Ishikawa (cell line): ENCODE results near the gene NFYC.

Experiments
- CEBPB ChIP-seq: IDR thresholded peaks from 2 replicates; pipeline ENCODE4 v1.6.1; 2012
- CREB1 ChIP-seq: IDR thresholded peaks from 2 replicates; pipeline ENCODE4 v1.6.1; 2012; ENCODE audit warnings: low read depth
- EGR1 ChIP-seq: IDR thresholded peaks from 2 replicates; pipeline ENCODE4 v1.6.1; 2012
- EP300 ChIP-seq: IDR thresholded peaks from 2 replicates; pipeline ENCODE4 v1.6.1; 2012; ENCODE audit warnings: borderline replicate concordance
- FOXM1 ChIP-seq: IDR thresholded peaks from 2 replicates; pipeline ENCODE4 v1.6.1; 2012; ENCODE audit warnings: low read depth, borderline replicate concordance
- NFIC ChIP-seq: IDR thresholded peaks from 2 replicates; pipeline ENCODE4 v1.6.1; 2012
- RAD21 ChIP-seq: IDR thresholded peaks from 2 replicates; pipeline ENCODE4 v1.6.1; 2012; ENCODE audit warnings: low read depth
- TAF1 ChIP-seq: IDR thresholded peaks from 2 replicates; pipeline ENCODE4 v1.6.1; 2012; ENCODE audit warnings: low read depth, mild to moderate bottlenecking
- TCF12 ChIP-seq: IDR thresholded peaks from 2 replicates; pipeline ENCODE4 v1.6.1; 2012; ENCODE audit warnings: low read depth
- TEAD4 ChIP-seq: IDR thresholded peaks from 2 replicates; pipeline ENCODE4 v1.6.1; 2012
- YY1 ChIP-seq: IDR thresholded peaks from 2 replicates; pipeline ENCODE4 v1.6.1; 2012; ENCODE audit warnings: low read depth
- ZBTB7A ChIP-seq: IDR thresholded peaks from 2 replicates; pipeline ENCODE4 v1.6.1; 2012; ENCODE audit warnings: low read depth
- TF ChIP-seq, protein P1 (sequence below): IDR thresholded peaks from 2 replicates; pipeline ENCODE4 v1.6.1; 2012
- TF ChIP-seq, protein P2 (sequence below): IDR thresholded peaks from 2 replicates; pipeline ENCODE4 v1.6.1; 2012; ENCODE audit warnings: low read depth, mild to moderate bottlenecking
- TF ChIP-seq, protein P3 (sequence below): IDR thresholded peaks from 2 replicates; pipeline ENCODE4 v1.6.1; 2012

Gene NFYC

DNA sequence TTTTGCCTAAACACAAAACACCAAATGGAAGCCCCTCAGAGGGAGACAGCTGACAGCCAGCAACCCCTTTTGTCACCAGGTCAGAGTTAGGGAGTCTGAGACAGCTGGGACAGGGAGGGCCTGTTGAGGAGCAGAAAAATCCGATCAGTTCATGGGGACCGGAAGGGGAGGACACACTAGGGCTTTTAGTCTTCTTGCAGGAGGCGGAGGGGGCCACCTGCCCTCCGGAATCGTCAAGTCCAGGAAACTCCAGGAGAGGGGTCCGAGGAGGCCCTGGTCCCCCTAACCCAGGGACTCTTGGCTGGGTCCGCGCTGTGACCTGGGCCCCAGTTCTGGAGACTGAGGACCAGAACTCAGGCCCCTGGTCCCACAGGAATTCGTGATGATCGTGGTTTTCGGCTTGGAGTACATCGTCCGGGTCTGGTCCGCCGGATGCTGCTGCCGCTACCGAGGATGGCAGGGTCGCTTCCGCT lies 126.3 kb downstream of the NFYC start:
- TF ChIP-seq EGR1 (no peak), RAD21 (no peak), EP300 (no peak), ZBTB7A (no peak), CREB1 (no peak), TCF12 (no peak), TEAD4 (no peak)
- TF ChIP-seq, protein P1, sequence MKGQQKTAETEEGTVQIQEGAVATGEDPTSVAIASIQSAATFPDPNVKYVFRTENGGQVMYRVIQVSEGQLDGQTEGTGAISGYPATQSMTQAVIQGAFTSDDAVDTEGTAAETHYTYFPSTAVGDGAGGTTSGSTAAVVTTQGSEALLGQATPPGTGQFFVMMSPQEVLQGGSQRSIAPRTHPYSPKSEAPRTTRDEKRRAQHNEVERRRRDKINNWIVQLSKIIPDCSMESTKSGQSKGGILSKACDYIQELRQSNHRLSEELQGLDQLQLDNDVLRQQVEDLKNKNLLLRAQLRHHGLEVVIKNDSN, result no peak
- TF ChIP-seq, protein P2, sequence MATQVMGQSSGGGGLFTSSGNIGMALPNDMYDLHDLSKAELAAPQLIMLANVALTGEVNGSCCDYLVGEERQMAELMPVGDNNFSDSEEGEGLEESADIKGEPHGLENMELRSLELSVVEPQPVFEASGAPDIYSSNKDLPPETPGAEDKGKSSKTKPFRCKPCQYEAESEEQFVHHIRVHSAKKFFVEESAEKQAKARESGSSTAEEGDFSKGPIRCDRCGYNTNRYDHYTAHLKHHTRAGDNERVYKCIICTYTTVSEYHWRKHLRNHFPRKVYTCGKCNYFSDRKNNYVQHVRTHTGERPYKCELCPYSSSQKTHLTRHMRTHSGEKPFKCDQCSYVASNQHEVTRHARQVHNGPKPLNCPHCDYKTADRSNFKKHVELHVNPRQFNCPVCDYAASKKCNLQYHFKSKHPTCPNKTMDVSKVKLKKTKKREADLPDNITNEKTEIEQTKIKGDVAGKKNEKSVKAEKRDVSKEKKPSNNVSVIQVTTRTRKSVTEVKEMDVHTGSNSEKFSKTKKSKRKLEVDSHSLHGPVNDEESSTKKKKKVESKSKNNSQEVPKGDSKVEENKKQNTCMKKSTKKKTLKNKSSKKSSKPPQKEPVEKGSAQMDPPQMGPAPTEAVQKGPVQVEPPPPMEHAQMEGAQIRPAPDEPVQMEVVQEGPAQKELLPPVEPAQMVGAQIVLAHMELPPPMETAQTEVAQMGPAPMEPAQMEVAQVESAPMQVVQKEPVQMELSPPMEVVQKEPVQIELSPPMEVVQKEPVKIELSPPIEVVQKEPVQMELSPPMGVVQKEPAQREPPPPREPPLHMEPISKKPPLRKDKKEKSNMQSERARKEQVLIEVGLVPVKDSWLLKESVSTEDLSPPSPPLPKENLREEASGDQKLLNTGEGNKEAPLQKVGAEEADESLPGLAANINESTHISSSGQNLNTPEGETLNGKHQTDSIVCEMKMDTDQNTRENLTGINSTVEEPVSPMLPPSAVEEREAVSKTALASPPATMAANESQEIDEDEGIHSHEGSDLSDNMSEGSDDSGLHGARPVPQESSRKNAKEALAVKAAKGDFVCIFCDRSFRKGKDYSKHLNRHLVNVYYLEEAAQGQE, result no peak
- TF ChIP-seq, protein P3, sequence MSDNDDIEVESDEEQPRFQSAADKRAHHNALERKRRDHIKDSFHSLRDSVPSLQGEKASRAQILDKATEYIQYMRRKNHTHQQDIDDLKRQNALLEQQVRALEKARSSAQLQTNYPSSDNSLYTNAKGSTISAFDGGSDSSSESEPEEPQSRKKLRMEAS, result no peak

DNA sequence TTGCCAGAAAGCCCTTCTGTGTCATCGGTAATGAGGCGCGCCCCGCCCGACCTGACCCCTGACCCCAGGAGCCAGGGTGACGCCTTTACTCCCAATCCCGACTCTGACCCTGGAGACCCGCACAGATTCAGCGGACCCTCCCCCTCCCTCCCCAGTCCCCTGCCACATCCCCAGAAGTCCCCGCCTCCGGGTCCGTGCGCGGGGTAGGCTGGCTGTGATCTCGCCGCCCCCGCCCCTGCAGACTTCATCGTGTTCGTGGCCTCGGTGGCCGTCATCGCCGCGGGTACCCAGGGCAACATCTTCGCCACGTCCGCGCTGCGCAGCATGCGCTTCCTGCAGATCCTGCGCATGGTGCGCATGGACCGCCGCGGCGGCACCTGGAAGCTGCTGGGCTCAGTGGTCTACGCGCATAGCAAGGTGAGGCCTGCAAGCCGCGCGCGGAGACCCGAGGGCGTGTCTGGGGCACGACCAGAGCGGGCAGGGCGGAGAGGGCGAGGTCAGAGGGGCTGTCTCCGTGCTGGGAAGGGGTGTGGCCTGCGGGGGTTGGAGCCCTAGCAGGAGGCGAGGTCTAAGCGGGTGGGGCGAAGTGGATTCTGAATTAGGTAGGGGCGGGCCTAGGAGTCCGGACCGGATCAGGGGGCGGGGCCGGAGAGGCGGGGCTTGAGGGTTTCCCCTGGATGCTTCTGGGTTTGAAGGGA lies 126.9 kb downstream of the NFYC start:
- TF ChIP-seq ZBTB7A (no peak), NFIC (no peak), TCF12 (no peak), CEBPB (no peak), CREB1 (no peak), RAD21 (no peak), FOXM1 (no peak), TAF1 (no peak), EP300 (no peak), EGR1 (no peak), TEAD4 (no peak), YY1 (no peak)
- TF ChIP-seq, protein P3, result no peak
- TF ChIP-seq, protein P2, result no peak
- TF ChIP-seq, protein P1, result no peak

DNA sequence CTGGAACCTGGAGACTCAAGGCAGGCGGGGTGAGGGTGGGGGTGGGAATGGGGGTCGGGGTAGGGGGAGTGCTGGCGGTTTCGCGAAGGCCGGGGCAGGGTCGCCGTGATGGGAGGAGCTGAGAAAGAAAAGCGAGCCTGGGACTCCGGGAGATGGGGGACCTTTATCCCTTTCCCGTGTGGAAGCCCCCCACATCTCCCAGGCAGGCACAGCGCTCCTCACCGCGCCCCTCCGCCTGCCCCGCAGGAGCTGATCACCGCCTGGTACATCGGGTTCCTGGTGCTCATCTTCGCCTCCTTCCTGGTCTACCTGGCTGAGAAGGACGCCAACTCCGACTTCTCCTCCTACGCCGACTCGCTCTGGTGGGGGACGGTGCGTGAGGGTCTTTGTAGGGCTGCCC lies 127.6 kb downstream of the NFYC start:
- TF ChIP-seq, protein P1, result no peak
- TF ChIP-seq EGR1 (no peak), YY1 (no peak), TCF12 (no peak), CEBPB (no peak), EP300 (no peak), RAD21 (no peak), TEAD4 (no peak), NFIC (no peak), ZBTB7A (no peak), FOXM1 (no peak), CREB1 (no peak), TAF1 (no peak)
- TF ChIP-seq, protein P3, result no peak
- TF ChIP-seq, protein P2, result no peak
